Activated CD8-positive, alpha-beta memory T cell treated with anti-CD3 and anti-CD28 coated beads for 24 hours (primary cell): Measurements from ENCODE around the gene CABLES1.
A peak's percentile ranks its signal among the peaks of the same experiment; 100 is the strongest.
"Not testable (repeated sequence)": the region's sequence is repeated elsewhere in the genome, so short reads cannot be mapped to it uniquely, and the experiment has no call there.

Experiments
- DNase-seq: peaks from one replicate; pipeline ENCODE4 v3.0.0-alpha.2; 2020

The CABLES1 gene

DNA sequence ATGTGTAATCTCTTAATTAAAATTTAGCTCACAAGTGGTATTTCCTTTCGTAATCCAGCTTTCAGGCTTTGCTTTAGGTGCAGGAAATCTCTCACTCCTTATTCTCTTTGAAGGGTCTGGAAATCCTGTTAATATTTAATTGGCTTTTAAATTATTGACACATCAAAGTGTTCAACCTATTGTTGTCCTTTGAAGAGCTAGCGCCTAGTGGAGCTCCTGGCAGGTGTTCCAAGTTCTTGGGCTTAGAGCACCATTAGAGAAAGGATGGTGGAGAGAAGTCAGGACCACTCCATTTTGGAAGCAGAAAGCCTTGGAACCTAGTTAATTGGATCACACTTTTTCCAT, 92.4 kb downstream of the CABLES1 start:
- no peak for DNase-seq

DNA sequence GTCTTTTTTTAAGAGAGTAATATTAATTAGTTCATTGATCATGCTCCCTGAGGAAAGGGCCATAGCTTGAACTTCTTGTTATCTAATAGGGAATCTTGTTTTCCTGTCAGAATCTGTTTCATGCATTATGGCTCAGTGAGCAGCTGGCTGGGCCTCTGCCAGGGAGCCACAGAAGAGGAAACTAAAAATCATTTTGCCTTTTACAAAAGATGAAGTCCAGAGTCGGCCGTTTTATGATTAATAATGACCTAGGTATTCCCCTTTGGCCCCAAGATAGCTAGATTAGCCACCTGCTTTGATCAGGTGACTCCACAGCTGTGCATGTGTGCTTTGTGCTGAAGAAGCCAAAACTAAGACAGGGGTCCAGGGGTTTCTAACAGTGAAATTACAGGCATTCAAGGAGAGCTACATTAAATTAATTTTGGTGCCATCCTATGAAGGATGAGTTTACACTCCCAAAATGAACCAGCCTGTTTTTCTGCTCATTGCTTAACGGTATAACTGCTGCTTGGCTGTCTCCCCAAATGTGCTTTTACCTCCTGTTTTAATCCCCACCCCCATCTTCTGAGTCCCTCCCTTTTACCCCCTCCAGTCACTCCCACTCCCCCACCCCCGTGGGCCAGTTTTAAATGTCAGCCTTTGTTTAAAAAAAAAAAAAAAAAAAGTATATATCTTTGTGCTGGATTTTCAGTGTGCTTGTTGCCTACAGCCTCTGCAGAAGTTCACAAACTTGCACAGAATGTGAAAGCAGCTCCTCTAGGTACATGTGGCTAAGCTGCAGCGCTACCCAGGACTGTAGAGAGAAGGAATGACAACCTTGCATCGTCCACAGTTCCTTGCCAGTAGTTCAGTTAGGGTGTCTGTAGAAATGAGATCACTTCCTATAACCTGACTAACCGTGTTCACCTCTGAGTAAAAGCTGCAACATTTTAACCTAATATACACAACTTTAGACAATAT, 93.1 kb downstream of the CABLES1 start:
- no peak for DNase-seq

DNA sequence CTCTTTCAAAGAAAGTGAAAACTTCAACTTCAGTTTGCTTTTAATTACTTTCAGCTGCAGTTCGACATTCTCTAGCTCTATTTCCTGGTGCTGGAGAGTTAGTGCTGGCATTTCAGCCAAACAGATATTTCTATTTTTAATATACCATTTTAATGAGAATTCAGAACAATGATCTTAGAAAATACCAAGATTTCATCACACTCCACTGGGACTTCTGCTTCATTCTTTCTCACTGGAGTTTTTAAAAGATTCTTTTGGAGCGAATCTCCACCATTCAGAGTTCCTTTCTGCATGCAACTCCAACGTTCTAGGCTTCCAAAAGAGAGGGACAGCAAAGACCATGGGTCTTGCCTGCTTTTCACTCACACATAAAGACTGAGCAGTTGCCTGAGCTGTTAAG, 94.2 kb downstream of the CABLES1 start:
- no peak for DNase-seq

DNA sequence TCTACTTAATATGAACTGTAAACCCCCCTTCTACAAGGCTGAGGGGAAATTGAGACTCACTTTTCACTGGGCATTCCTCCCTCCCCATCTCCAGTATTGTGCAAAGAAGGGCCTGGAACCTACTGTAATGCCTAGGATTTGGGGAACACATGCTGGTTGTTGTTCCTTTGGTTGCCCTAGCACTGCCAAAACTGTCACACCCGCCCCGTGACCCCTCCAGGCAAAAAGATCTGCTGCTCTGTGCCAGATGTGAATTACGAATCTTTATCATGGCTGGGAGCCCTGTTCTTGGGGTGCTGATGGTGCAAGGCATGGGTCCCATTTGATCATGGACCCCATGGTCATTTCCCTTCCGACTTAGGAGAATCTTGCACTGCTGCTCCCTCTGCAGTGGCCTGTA, 95.4 kb downstream of the CABLES1 start:
- no peak for DNase-seq

DNA sequence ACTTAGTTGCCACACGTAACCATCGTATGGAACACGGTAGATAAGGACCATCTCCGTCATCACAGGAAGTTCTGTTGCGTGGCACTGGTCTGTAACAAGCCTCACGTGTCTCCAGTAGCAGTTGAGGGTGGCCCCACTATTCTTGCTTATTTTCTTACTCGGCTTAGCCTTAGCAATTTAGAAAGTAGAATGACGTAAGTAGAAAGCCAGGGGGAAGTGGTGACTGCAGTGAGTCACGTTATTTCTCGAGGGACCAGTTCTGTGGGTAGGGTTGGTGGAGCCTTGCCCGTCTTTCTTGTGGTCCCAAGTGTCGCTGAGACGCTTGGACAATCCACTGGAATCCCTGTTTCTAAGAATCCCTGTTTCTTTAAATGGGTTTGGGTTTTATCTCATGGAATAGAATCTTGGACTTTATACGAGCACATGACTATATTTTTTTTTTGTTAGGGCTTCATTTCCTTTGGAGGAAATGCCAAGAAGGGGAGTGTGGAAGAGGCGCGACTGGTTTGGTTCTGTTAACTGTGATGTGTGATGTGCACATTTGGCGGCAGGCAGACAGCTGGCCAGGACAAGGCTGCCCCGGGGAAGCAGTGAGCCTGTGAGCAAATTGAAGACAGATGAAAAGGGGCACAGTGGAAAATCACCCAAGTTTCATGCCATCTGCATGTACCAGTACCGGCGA, 96.2 kb downstream of the CABLES1 start:
- DNase-seq, result peak; percentile 78

DNA sequence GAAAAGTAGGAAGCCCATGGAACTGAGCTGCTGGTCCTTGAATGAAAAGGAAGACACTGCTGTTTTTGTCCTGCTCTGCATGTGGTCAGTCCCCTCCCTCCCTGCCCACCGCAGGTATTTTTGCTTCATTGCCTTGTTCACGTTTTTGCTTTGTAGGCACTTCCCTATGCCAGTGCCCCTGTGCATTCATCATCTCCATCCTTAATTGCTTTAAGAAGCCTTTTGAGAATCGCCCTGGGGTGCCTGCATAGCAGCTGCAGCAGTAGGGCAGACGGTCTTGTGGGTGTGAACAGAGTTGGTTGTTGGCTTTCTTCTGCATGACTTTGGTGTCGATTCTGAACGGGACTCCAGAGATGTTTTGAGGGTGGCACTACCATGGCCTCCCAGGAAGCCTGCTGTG, 97.0 kb downstream of the CABLES1 start:
- no peak for DNase-seq

DNA sequence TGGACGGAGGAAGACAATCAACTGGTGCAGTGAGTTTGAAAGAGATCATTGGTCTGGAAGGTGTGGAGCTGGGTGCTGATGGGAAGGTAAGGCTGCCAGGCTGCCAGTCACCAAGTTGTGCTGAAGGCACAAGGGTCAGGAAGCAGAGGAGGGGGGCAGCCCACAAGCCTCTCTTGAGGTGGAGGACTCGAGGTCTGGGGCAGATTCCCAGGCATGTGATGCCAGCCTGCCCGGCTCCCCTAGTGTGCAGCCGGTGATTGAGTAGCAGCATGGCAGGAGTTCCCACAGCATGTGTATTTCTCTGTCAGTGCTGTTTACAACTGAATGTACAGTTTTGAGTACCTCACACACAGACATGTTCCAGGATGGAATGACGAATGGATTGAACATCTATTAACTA, 99.3 kb downstream of the CABLES1 start:
- DNase-seq, result no peak

DNA sequence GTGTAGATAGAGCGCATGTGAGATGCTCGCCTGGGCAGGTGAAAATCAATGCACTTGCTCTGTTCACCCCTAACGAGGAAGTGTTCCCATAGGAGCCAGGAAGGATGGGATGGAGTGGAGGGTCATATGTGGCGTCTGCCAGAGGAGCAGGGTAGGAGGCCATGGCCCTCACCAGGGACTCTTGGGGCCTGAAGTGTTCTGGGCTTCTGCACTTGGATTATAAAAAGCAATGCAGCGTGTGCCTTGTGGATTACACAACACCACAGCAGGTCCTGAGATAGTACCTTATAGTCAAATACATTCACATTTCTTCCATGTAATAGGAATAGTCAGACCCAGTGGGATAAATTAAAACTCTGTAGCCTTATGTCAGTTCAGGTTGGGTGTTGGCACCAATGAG, 100.1 kb downstream of the CABLES1 start:
- DNase-seq, result no peak

DNA sequence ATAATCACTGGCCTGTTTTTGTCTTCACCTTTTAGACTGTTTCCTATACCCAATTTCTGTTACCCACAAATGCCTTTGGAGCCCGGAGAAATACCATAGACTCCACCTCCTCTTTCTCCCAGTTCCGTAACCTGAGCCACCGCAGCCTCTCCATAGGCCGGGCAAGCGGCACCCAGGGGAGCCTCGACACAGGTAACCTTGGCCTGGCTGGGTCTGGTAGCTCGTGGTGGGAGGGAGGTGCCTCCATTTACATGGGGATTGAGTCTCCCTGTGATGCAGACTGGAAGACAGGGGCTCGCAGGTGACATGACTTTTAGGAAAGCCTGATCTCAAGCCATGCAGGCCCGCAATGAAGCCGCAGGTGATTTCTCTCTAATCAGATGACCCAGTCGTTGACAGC, 100.6 kb downstream of the CABLES1 start:
- no peak for DNase-seq

DNA sequence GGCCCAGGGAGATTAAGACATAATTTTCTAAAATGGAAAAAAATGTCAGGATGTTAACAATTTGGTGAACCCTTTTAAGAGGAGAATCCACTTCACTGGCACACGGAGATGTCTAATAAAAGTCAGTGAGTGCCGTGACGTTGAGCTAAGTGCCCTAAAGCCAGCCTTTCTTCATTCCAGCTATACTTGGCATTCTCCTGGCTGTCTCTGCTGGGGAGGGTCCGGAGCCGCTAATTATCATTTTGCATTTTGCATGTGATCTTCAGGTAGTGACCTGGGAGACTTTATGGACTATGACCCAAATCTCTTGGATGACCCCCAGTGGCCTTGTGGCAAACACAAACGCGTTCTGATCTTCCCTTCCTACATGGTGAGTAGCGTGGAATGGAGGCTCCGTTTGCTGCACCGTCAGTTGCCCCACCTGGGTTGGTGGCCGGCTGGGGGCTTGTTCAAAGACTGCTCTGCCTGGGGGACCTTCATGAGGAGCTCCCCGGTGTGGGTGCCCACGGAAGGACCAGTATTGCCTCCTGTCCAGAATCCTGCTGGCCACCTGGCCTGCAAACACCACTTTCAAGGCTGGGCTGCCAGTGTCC, 101.7 kb downstream of the CABLES1 start:
- DNase-seq, result no peak

DNA sequence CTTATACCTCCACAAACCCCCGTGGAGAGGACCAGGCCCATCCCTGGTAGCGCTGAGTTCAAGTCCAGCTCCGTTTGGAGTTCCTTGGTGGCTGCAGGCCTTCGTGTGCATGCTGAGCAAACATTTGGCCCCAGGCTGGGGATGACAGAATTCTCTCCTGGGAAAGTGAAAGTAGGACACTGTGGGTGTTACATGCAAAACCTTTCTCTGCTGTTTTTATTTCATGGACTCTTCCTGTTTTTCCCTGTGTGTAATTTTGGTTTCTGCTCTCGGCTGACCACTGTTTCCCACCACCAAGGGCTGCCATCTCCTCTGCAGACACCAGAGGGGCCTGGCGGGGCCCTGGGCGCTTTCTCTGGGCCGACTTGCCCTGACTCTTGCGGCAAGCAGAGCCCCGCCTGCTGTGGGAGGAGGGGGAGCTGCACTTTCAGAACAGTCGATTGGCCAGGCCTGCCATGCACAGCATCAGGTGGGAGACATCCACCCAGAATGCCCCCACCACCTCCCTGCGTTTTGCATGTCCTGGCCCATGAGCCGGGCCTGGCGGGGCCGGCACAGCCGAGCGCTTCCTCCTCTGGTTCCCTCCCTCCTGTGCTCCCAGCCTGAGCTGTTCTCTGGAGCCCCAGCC, 102.4 kb downstream of the CABLES1 start:
- DNase-seq, result peak; percentile 73

DNA sequence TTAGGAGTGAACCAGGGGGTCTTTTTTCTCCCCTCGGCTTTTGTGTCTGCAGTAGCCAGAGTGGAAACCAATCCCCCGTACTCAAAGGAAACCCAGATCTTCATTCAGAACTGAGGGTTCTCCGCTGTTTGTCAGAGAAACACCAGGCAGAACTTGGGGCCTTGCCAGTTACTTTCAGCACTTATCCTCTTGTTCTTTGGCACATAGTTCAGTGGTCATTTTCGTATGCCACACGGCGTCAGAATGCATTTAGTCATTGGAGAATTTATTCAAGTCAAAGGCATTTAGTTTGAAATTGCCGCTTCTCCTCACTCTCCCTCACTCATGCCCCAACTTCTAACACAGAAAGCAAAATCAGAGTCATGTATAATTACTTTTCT, 102.9 kb downstream of the CABLES1 start:
- no peak for DNase-seq

DNA sequence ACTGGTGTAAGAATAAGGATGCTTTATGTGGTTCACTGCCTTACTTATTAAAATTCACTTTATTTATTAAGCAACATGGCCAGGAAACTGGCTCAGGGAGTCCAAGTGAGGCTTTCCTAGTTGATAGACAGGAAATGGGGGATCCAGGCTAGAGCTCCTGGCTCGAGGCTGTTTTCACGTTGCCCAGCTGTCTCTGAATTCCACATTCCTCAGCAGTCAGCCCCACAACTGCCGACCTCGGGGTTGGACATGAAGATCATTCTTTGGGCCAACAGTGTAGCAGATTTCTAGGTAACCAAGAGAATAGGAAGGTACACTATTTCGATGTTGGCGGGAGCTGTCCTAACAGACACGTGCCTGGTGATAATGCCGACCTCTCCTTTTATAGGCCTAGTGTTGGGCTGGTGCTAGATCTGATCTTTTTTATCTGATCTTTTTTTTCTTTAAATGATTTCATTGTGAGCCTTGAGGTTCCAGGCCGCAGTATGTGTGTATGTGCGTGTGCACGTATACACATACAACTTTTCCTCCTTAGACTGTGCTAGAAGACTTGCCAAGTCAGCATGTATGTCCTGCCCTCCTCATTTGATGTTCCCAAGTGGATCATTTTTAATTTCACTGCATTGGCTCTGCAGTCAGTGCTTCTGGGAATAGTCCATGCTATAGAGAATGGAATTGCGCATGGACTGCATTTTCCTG, 103.5 kb downstream of the CABLES1 start:
- no peak for DNase-seq

DNA sequence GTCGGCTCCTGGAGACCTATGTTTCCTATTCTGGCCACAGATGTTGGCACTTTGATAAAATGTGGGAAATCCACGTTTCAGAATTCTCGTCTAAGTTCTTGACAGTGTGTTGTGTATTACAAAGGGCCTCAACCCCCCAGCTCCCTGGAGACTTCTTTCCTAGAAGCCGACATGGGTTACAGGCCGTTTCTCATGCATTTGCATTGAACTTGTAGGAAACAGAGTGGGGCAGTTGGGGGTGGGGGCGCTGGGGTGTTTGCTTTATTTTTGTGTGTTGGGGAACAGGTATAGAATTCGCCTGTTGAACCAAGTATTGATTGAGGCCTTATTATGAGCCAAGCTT, 104.0 kb downstream of the CABLES1 start:
- DNase-seq, result no peak

DNA sequence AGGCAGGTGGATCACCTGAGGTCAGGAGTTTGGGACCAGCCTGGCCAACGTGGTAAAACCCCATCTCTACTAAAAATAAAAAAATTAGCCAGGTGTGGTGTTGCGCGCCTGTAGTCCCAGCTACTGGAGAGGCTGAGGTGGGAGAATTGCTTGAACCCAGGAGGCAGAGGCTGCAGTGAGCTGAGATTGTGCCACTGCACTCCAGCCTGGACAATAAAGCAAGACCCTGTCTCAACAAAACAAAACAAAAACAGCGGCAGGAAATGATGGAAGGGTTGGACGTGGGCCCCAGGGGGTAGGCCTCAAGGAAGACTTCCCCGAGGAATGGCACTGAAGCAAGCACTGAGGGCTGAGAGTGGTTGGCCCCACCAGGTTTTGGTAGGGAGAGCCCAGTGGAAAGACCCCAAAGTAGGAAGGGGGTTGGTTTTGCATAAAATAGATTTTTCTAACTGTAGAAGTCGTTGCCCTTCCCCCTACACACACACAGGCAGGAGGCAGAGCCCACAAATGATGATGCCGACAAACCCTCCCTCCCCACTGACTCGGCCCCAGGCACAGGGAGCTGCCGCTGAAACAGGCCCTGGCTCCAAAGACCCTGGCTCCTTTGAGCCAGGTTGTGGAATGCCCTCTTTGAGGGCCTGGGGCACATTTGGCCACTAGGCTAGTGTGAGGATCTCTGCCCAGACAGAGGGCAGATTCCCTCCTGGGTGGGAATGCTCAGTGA, 104.8 kb downstream of the CABLES1 start:
- DNase-seq, result no peak

DNA sequence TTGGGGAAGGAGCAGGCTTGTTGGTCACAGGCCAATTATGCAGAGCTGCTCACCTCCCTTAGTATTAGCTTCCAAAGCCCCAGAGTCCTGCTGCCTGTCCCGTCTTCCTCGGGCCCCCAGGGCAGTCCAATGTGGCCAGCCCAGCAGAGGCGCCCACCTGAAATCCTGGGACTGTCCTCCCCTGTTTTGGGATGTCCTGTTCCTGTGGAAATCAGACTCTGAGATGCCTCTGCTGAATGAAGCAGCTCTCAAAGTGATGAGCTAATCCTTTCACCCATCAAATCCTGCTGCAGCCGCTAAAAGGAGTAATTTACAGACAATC, 105.3 kb downstream of the CABLES1 start:
- DNase-seq, result no peak

DNA sequence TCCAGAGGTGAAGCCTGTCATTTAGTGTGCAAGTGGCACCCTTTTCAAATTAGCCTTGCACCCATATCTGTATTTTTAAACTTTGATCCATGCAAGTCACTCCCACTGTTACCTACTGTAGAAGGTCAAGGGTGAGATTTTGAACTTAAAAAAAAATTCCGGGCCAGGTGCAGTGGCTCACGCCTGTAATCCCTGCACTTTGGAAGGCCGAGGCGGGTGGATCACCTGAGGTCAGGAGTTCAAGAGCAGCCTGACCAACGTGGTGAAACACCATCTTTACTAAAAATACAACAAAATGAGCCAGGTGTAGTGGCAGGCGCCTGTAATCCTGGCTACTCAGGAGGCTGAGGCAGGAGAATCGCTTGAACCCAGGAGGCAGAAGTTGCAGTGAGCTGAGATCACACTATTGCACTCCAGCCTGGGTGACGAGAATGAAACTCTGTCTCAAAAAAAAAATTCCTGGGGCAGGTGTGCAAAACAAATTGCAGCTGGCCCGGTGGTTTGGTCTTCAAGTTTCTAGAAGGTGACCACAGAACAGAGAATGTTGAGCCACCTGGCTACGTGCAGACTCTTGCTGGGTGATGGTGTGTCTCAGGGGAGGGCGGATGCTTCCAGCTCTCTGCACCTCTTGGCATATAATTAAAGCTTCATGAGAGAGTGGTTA, 106.7 kb downstream of the CABLES1 start:
- not testable (repeated sequence) for DNase-seq

DNA sequence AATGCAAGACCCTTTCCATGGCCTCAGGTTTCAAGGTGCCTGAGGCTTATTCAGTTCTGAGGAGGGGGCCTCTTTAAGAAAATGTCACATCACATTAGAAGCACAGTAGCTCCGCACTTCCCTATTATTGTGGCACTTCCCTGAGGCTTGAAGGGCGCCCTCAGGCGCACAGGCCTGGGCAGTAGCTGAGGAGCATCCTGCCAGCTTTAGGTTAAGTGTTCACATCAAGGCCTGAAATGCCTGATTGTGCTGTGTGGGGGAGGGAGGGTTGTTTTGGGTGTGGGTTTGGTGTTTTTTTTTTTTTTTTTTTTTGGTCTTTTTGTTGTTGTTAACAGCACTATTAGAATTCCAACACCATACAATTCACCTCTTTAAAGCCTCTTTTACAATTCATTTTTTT, 107.9 kb downstream of the CABLES1 start:
- no peak for DNase-seq

DNA sequence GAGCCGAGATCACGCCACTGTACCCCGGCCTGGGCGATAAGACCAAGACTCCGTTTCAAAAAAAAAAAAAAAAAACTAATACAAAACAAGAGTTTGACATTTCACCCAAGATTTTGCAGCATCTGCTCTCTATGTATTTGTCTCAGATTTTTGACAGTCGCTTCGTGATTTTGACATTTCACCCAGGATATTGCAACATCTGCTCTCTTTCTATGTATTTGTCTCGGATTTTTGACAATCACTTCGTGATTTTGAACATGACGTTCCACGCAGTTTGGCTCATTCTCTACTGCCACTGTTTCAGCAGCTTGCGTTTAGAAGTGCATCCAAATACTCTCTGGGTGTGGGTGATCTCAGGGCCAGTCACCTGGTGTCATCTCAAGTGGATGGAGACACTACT, 108.5 kb downstream of the CABLES1 start:
- DNase-seq, result no peak

DNA sequence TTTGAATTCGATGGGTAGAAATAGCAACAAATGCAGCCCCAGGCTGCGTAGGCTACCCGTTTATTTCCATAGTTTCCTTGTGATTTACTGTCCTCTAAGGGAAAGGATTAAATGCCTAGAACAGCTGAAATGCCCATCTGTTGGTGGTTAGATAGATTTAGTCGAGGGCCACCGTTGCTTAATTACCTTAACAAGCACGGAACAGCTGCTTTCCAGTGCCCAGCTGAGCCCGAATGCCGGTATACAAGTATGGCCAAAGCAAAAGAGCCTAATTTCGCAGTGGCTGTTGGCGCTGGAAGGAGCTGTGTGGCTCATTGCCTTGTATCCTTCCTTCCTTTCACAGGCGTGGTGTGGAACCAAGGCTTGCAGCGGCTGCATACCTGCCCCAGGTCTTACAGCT, 109.1 kb downstream of the CABLES1 start:
- DNase-seq, result no peak

DNA sequence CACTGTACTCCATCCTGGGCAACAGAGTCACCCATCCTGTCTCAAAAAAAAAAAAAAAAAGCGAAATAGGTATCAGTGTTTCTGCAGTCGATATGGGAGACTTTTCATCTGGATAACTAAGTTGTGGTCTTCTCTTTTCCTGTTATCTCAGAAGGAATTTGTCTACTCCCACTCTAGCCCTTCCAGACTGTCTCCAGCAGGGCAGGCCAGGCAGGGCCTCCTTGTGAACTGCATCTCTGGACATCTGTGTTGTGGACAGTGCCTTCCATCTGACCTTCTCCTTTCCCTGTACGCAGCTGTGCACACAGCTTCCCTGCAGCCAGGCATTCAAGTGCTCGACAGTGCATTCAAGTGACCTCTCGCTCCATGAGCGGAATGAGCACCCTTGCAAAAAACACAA, 110.2 kb downstream of the CABLES1 start:
- DNase-seq, result no peak

DNA sequence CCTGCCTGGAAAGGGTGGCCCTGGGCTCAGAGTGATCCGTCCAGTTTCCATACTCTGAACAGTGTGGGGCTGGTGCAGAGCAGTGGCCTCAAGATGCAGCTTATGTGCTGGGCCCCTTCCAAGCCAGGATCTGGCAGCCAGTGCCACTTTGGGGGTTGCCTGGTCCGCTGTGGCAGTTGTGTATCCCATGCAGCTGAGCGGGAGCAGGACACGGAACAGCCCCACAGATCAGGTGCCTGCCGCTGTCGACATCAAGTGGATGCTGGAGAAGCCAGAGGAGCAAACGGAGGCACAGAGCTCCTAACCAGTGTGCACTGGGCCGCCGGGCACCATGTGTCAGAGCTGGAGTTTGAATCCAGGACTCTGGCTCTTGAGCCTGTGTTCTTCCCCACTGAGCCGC, 112.0 kb downstream of the CABLES1 start:
- no peak for DNase-seq
